Measurements from ENCODE around the gene NINJ2. TPM values are rescaled to one million over a fixed set of nuclear protein-coding genes. Genes with fewer than 3 reads are reported as not detected.

Gene NINJ2
- total and polyA plus RNA-seq, 10 donors: 6.6 to 18.8 (median 10.2) TPM

DNA sequence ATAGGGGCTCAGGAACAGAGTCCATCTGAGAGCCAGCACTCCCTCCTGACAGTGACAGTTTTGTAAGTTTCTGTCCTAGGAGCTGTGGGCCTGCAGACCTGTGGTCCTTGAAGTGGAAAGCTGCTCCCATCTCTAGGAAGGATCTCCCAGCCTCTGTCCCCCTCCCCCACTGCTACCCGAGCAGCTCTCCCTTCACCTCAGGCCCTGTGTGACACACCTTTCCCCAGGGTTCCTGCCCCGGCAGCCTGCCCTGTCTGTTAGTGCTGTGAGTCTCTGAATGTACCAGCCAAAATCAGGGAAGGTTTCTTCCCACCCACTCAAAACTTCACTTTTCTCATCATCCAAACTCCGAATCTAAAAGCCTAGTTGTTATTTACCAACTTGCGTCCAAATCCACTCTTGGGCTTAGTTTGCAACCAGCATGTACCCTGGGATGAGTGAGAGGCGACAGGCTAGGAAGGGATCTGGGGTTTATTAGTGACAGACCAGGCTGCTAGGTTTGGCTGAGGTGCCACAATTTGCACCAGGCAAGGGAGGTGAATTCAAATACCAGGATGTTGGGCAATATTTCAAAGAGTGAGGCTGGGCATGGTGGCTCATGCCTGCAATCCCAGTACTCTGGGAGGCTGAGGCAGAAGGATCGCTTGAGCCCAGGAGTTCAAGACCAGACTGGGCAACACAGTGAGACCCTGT is 39.9 kb downstream of the NINJ2 start:
- no peaks in the 10 kb centered on the region for H3K27me3 ChIP-seq (replicated peaks in 1 of 7)
- peaks cover 0 to 74% (median 43%) of the 10 kb centered on the region in 6 donors for H3K4me1 ChIP-seq
- 84 to 96% (median 90%) methylated on average over 6 of the region's 6 CpGs for WGBS, 5 donors
- intact Hi-C loops (cut with DNase I; ENCODE audit: low total_unique reads): no loop called here
- peak overlapping the region in 1 of 8 donors; percentile 1 for H3K4me3 ChIP-seq
- H3K9me3 ChIP-seq: no peaks in the 10 kb centered on the region
- peak overlapping the region in 7 of 8 donors; percentile 51 to 92 (median 74) for H3K27ac ChIP-seq
- no peaks in the 10 kb centered on the region for H3K36me3 ChIP-seq
- DNase-seq: no peak
- TF ChIP-seq, protein P1, sequence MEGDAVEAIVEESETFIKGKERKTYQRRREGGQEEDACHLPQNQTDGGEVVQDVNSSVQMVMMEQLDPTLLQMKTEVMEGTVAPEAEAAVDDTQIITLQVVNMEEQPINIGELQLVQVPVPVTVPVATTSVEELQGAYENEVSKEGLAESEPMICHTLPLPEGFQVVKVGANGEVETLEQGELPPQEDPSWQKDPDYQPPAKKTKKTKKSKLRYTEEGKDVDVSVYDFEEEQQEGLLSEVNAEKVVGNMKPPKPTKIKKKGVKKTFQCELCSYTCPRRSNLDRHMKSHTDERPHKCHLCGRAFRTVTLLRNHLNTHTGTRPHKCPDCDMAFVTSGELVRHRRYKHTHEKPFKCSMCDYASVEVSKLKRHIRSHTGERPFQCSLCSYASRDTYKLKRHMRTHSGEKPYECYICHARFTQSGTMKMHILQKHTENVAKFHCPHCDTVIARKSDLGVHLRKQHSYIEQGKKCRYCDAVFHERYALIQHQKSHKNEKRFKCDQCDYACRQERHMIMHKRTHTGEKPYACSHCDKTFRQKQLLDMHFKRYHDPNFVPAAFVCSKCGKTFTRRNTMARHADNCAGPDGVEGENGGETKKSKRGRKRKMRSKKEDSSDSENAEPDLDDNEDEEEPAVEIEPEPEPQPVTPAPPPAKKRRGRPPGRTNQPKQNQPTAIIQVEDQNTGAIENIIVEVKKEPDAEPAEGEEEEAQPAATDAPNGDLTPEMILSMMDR (IDR thresholded peaks at IDR 0.05 in 8 of 11, conservative IDR thresholded peaks at IDR 0.05 in 3 of 11): no peak
- no peak for TF ChIP-seq POLR2A (IDR thresholded peaks at IDR 0.05)
- no peak for TF ChIP-seq POLR2AphosphoS5 (IDR thresholded peaks at IDR 0.05)

DNA sequence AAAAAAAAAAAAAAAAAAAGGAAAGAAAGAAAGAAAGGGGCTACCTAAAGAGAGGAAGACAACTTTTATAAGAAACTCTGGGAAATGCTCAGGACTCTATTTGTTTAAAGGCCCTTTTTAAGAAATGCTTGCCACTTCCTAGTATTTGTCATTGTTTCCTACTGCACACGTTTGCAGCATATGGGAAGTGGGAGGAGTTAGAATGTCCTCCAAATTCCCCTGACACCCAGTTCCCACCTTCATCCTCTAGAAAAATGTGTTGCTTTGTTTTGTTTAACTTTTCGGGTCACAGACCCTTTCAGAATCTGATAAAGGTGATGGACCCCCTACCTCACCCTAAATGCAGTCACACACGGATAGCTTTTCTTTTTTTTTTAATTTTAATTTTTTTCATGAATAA is 40.8 kb downstream of the NINJ2 start:
- Histone ChIP-seq H3K4me3 (peak overlapping the region in 1 of 8 donors; percentile 1), H3K4me1 (peaks cover 0 to 74% (median 43%) of the 10 kb centered on the region in 6 donors), H3K27me3 (replicated peaks in 1 of 7) (no peaks in the 10 kb centered on the region), H3K27ac (peak overlapping the region in 7 of 8 donors; percentile 51 to 92 (median 74)), H3K36me3 (no peaks in the 10 kb centered on the region), H3K9me3 (no peaks in the 10 kb centered on the region)
- WGBS, 5 donors: 28 to 42% (median 32%) methylated on average over 3 of the region's 3 CpGs
- no peak for DNase-seq
- TF ChIP-seq POLR2AphosphoS5 (IDR thresholded peaks at IDR 0.05) (no peak), POLR2A (IDR thresholded peaks at IDR 0.05) (no peak)
- TF ChIP-seq, protein P1 (IDR thresholded peaks at IDR 0.05 in 8 of 11, conservative IDR thresholded peaks at IDR 0.05 in 3 of 11): no peak
- intact Hi-C loops (cut with DNase I; ENCODE audit: low total_unique reads): no loop called here

DNA sequence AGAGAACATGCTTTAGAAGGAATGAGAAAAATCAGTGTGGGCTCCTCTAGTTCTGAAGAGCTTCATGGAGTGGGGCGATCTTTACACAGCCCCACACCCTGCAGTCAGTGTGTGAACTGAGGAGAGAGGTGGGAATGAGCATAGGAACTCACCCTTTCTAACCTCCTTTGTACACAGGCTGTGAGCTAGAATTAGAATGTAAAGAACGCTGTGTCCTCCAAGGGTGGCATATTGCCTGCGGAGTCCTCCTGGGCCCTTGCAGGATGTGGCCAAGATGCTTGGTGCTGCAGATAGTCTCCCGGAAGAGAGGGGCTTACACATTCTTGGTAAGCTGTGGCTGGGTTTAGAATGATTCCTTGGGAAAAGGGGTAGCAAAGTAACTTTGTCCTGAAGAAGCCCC is 43.9 kb downstream of the NINJ2 start:
- DNase-seq: no peak
- Histone ChIP-seq H3K36me3 (no peaks in the 10 kb centered on the region), H3K9me3 (no peaks in the 10 kb centered on the region), H3K27me3 (replicated peaks in 1 of 7) (no peaks in the 10 kb centered on the region), H3K4me1 (peaks cover 7 to 100% (median 65%) of the 10 kb centered on the region in 6 donors), H3K27ac (peak overlapping the region in 5 of 8 donors; percentile 29 to 93 (median 87)), H3K4me3 (peak overlapping the region in 1 of 8 donors; percentile 39)
- TF ChIP-seq POLR2AphosphoS5 (IDR thresholded peaks at IDR 0.05): no peak
- TF ChIP-seq, protein P1 (IDR thresholded peaks at IDR 0.05 in 8 of 11, conservative IDR thresholded peaks at IDR 0.05 in 3 of 11): no peak
- no peak for TF ChIP-seq POLR2A (IDR thresholded peaks at IDR 0.05)
- WGBS, 5 donors: 28 to 58% (median 43%) methylated on average over 4 of the region's 4 CpGs
- intact Hi-C loops (cut with DNase I; ENCODE audit: low total_unique reads): no loop called here

DNA sequence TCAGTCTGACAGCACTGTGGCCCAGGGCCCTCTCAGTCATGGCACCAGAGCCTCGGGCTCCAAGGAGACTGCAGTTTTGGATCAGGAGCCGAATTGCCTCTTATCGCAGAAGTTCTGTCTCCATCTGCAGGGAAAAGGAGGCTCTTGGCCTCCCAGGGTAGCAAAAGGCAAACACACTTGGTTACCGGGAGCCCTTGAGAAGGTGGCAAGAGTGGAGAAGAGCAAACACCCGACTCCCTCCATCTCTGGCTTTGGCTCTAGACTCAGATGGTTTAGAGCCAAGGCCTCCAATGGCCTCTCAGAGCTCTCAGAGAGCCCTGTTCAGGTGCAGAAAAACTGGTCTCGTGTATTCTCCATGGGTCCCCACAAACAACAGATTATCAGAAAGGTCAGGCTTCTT is 44.6 kb downstream of the NINJ2 start:
- Histone ChIP-seq H3K4me3 (peak overlapping the region in 1 of 8 donors; percentile 39), H3K27ac (peak overlapping the region in 5 of 8 donors; percentile 29 to 93 (median 87)), H3K9me3 (no peaks in the 10 kb centered on the region), H3K27me3 (replicated peaks in 1 of 7) (no peaks in the 10 kb centered on the region), H3K4me1 (peaks cover 7 to 100% (median 70%) of the 10 kb centered on the region in 6 donors), H3K36me3 (no peaks in the 10 kb centered on the region)
- TF ChIP-seq POLR2AphosphoS5 (IDR thresholded peaks at IDR 0.05): no peak
- TF ChIP-seq, protein P1 (IDR thresholded peaks at IDR 0.05 in 8 of 11, conservative IDR thresholded peaks at IDR 0.05 in 3 of 11): no peak
- TF ChIP-seq POLR2A (IDR thresholded peaks at IDR 0.05): no peak
- intact Hi-C loops (cut with DNase I; ENCODE audit: low total_unique reads): no loop called here
- DNase-seq: no peak
- 84 to 98% (median 89%) methylated on average over 6 of the region's 6 CpGs for WGBS, 5 donors
